Suprapubic skin (tissue), 4 donors: Measurements from ENCODE around the gene GSTM2. TPM values are rescaled to one million over a fixed set of nuclear protein-coding genes. Genes with fewer than 3 reads are reported as not detected.
"Not testable (repeated sequence)": the region's sequence is repeated elsewhere in the genome, so short reads cannot be mapped to it uniquely, and the experiment has no call there.

ENCODE experiments used
- DNase-seq, 2 donors: peaks; one replicate each; pipeline ENCODE4 v3.0.0-alpha.2; 2019; ENCODE audit warnings: low spot score in 2 of 2
- H3K27ac ChIP-seq: fragments of 200-600 bp; sonication (generic); one replicate; pipeline ENCODE4 v1.5.1; 2019
- H3K27me3 ChIP-seq: fragments of 200-600 bp; sonication (generic); one replicate; pipeline ENCODE4 v1.5.1; 2019
- H3K36me3 ChIP-seq: fragments of 200-600 bp; sonication (generic); one replicate; pipeline ENCODE4 v1.5.1; 2019
- H3K4me1 ChIP-seq: fragments of 200-600 bp; sonication (generic); one replicate; pipeline ENCODE4 v1.5.1; 2019
- H3K4me3 ChIP-seq: fragments of 200-600 bp; sonication (generic); one replicate; pipeline ENCODE4 v1.5.1; 2019; ENCODE audit warnings: mild to moderate bottlenecking
- H3K9me3 ChIP-seq: fragments of 200-600 bp; sonication (generic); one replicate; pipeline ENCODE4 v1.5.1; 2019
- EP300 ChIP-seq: sonication (generic); formaldehyde crosslinking; IDR thresholded peaks from one replicate; pipeline ENCODE4 v1.6.1; 2017; ENCODE audit warnings: antibody characterized with exemption
- POLR2A ChIP-seq, 2 donors: fragments of 450-650 bp; IDR thresholded peaks; one replicate each; pipeline ENCODE4 v1.6.1; 2017; ENCODE audit warnings: antibody characterized with exemption in 2 of 2, mild to moderate bottlenecking in 2 of 2, moderate library complexity in 2 of 2
- POLR2AphosphoS5 ChIP-seq, 3 donors: sonication (generic); formaldehyde crosslinking; IDR thresholded peaks; one replicate each; pipeline ENCODE4 v1.6.1; 2017; ENCODE audit warnings: antibody characterized with exemption in 3 of 3
- WGBS: methylation state at CpG from one replicate; pipeline ENCODE4 v1.1.5; 2018; 5-methylcytosine and 5-hydroxymethylcytosine counted together
- total RNA-seq, 4 donors: library from RNA; depleted of rRNA; stranded (reverse); fragments of >200 nt; gene quantifications; one replicate each; pipeline ENCODE4 v1.1.0, GENCODE V29; 2016
- TF ChIP-seq, protein P1 (sequence below), 2 donors: fragments of 200-600 bp in 1 of 2; fragments of 450-650 bp in 1 of 2; sonication (generic) in 1 of 2; IDR thresholded peaks; one replicate each; pipeline ENCODE4 v1.5.1; 2016 to 2019; ENCODE audit warnings: antibody characterized with exemption in 2 of 2, mild to moderate bottlenecking in 1 of 2, moderate library complexity in 1 of 2

GSTM2 gene
- total RNA-seq, 4 donors from 2014 or later, result 103 to 366 (median 186) TPM

DNA sequence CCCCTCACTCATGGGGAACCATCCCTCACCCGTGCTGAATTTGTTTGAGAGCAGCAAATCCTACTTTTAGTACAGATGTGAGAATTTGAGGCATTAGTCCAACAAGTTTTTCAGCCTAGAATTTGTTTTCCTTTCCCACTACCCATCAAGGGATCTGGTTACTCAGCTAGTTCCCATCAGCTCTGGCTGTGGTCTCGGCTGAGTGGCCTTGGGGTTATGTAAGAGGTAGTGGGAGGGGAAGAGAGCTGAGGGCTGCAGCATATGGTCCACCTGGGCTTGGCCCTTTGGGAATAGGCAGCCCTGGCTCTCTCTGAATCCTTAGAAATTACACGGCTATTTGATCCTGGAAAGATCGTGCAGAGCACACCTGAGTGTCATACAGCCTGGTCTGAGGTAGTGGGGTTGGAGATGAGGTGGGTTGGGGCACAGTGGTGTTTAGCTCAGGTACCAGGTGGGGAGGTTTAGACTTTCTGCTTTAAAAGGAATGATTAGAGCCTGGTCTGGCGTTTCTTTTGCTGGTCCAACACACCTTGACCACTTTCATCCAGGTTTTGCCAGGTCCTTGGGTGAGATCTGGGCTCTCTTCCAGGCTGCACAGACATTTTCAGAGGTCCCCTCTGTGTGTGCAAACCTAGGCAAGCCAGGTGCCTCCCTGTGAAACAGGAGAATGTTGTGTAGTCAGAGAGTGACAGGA is 7.7 kb upstream of the GSTM2 start:
- no peak for DNase-seq
- no peaks in the 10 kb centered on the region for H3K27me3 ChIP-seq
- H3K27ac ChIP-seq, result no peak overlapping the region
- H3K4me3 ChIP-seq, result no peak overlapping the region
- H3K36me3 ChIP-seq, result peaks cover 9% of the 10 kb centered on the region
- peaks cover 13% of the 10 kb centered on the region for H3K4me1 ChIP-seq
- 87% methylated on average over 5 of the region's 5 CpGs for WGBS
- no peaks in the 10 kb centered on the region for H3K9me3 ChIP-seq
- TF ChIP-seq POLR2A (IDR thresholded peaks at IDR 0.05) (no peak), EP300 (no peak), POLR2AphosphoS5 (IDR thresholded peaks at IDR 0.05) (no peak)
- TF ChIP-seq, protein P1, sequence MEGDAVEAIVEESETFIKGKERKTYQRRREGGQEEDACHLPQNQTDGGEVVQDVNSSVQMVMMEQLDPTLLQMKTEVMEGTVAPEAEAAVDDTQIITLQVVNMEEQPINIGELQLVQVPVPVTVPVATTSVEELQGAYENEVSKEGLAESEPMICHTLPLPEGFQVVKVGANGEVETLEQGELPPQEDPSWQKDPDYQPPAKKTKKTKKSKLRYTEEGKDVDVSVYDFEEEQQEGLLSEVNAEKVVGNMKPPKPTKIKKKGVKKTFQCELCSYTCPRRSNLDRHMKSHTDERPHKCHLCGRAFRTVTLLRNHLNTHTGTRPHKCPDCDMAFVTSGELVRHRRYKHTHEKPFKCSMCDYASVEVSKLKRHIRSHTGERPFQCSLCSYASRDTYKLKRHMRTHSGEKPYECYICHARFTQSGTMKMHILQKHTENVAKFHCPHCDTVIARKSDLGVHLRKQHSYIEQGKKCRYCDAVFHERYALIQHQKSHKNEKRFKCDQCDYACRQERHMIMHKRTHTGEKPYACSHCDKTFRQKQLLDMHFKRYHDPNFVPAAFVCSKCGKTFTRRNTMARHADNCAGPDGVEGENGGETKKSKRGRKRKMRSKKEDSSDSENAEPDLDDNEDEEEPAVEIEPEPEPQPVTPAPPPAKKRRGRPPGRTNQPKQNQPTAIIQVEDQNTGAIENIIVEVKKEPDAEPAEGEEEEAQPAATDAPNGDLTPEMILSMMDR (IDR thresholded peaks at IDR 0.05), result no peak

DNA sequence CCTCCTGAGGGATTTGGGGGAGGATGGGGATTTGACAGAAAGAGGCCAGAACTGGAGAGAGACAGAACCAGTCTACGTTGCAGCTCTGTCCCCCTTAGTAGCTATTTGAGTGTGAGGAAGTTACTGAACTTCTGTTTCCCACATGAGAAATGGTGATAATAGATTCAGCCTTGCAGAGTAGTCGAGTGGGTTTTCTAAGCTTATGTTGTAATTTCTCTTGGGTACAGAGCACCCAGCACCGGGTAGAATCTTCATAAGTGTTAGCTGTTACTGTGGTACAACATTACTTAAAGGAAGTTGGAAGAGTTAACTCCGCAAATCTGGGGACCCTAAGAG is 7.2 kb upstream of the GSTM2 start:
- not testable (repeated sequence) for H3K4me1 ChIP-seq, H3K4me3 ChIP-seq, H3K36me3 ChIP-seq, H3K9me3 ChIP-seq, DNase-seq, H3K27ac ChIP-seq, H3K27me3 ChIP-seq
- 70% methylated on average over 3 of the region's 4 CpGs for WGBS

DNA sequence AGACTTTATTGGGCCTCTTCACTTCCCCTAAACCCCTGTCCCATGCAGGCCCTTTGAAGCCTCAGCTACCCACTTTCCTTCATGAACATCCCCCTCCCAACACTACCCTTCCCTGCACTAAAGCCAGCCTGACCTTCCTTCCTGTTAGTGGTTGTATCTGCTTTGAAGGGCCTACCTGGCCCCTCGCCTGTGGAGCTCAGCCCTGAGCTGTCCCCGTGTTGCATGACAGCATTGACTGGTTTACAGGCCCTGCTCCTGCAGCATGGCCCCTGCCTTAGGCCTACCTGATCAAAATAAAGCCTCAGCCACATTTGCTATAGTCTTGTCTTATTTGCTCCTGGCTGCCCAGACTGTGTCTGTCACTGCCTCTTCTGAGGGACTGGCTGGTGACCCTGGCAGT is 6.5 kb upstream of the GSTM2 start:
- Histone ChIP-seq H3K4me3 (no peak overlapping the region), H3K9me3 (no peaks in the 10 kb centered on the region), H3K4me1 (peaks cover 5% of the 10 kb centered on the region), H3K27ac (no peak overlapping the region), H3K27me3 (no peaks in the 10 kb centered on the region), H3K36me3 (peaks cover 9% of the 10 kb centered on the region)
- TF ChIP-seq EP300 (no peak), POLR2AphosphoS5 (IDR thresholded peaks at IDR 0.05) (no peak), POLR2A (IDR thresholded peaks at IDR 0.05) (no peak)
- TF ChIP-seq, protein P1 (IDR thresholded peaks at IDR 0.05), result no peak
- DNase-seq, result no peak
- WGBS, result 87% methylated on average over 2 of the region's 2 CpGs

DNA sequence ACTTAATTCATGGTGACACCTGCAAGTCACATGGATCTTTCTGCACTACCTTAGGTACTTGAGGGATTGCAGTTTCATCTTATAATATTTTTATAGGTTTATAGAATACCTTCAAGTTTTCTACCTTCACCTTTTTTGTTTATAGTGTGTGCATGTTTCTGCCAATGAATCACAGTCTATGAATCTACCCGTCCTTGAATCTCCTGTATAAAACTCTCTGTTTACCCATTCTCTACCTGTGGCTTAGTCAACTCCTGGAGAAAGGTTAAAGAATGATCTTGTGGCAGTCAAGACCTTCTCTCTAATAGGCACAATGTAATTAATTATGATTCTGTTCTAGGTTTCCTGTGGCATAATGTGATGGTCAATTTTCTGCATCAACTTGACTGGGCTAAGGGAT is 3.2 kb upstream of the GSTM2 start:
- no peak for DNase-seq
- Histone ChIP-seq H3K4me3 (no peak overlapping the region), H3K36me3 (peaks cover 9% of the 10 kb centered on the region), H3K27me3 (no peaks in the 10 kb centered on the region), H3K9me3 (no peaks in the 10 kb centered on the region), H3K4me1 (peaks cover 20% of the 10 kb centered on the region), H3K27ac (no peak overlapping the region)
- WGBS, result 92% methylated on average over 1 of the region's 1 CpG
- no peak for TF ChIP-seq EP300
- TF ChIP-seq, protein P1 (IDR thresholded peaks at IDR 0.05), result no peak
- no peak for TF ChIP-seq POLR2AphosphoS5 (IDR thresholded peaks at IDR 0.05)
- TF ChIP-seq POLR2A (IDR thresholded peaks at IDR 0.05), result no peak

DNA sequence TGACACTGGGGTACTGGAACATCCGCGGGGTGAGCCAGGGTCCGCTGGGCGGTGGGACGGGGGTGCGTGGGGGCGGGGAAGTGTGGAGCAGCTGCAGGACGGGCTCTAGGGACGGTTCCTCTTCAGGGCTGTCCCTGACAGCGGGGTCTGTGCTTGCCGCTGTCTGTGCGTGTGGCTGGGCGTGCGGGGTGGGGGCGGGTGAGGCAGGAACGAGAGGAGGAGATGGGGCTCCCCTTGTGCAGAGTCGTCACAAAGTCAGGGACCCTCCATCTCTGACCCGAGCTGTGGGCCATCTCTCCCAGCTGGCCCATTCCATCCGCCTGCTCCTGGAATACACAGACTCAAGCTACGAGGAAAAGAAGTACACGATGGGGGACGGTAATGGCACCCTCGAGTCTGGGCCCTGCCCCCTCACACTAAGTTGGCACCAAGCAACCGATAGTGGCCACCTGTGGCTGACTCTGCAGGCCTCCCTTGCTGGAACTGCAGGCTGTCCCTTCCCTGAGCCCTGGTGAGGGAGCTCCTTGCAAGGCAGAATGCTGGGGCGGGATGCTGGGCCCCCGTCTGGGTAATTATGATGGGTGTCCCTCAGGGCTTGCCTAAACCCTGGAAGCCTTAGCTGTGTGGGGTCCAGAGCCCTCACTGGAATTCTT is 392 bp downstream of the GSTM2 start:
- no peaks in the 10 kb centered on the region for H3K27me3 ChIP-seq
- peak overlapping the region; percentile 60 for H3K4me3 ChIP-seq
- DNase-seq, result no peak
- H3K36me3 ChIP-seq, result peaks cover 9% of the 10 kb centered on the region
- H3K4me1 ChIP-seq, result peaks cover 20% of the 10 kb centered on the region
- H3K9me3 ChIP-seq, result no peaks in the 10 kb centered on the region
- no peak overlapping the region for H3K27ac ChIP-seq
- WGBS, result 4% methylated on average over 8 of the region's 26 CpGs
- TF ChIP-seq POLR2AphosphoS5 (IDR thresholded peaks at IDR 0.05), result no peak
- TF ChIP-seq, protein P1 (IDR thresholded peaks at IDR 0.05), result no peak
- no peak for TF ChIP-seq POLR2A (IDR thresholded peaks at IDR 0.05)
- TF ChIP-seq EP300, result no peak
